K562 (cell line): ENCODE results near the gene SCFD2. TPM values are rescaled to one million over a fixed set of nuclear protein-coding genes. Genes with fewer than 3 reads are reported as not detected.

Experiments used
- ATAC-seq: fragments of 200-7000 bp; cut with Tn5 transposase; 3 replicates; pipeline ENCODE4 v1.9.1; 2020; ENCODE audit warnings: moderate library complexity
- BruUV-seq: library from RNA; stranded (reverse); fragments of 400-500 nt; replicated peaks from 2 replicates; lab custom pipeline; 2021; lab: Mats Ljungman, UMichigan
- CTCF ChIA-PET: fragments of 300-600 bp; formaldehyde crosslinking; extraction: SDS; loops from one replicate; lab custom pipeline; 2021; ENCODE audit warnings: low intra/inter-chr PET ratio; lab: Yijun Ruan, JAX
- POLR2A ChIA-PET: fragments of 300-600, 350-650 bp; sonication (Branson Sonifier 250); formaldehyde crosslinking; extraction: SDS; loops from one replicate; lab custom pipeline; 2021; ENCODE audit warnings: antibody characterized with exemption, inconsistent platforms; lab: Yijun Ruan, JAX
- DNase-seq, 4 experiments: peaks; one replicate each; pipeline versions ENCODE4 v3.0.0 to v3.0.0-alpha.2; 2011 to 2018; ENCODE audit warnings: low spot score in 3 of 4, mixed read lengths in 3 of 4; ENCODE audit errors: extremely low read depth in 1 of 4
- FAIRE-seq: peaks from 2 replicates; lab custom pipeline; 2011; peaks lifted over from hg19 to GRCh38; lab: Jason Lieb, UNC
- H2AFZ ChIP-seq: 2 replicates; pipeline ENCODE4 v1.6.0; 2011; ENCODE audit warnings: low read depth, low read length, control low read depth, inconsistent platforms
- H3K27ac ChIP-seq: fragments of 200-600 bp; 3 replicates; pipeline ENCODE4 v1.8.0; 2011; ENCODE audit warnings: low read depth, mild to moderate bottlenecking, control low read depth, inconsistent platforms, low read length, moderate library complexity, mixed read lengths; ENCODE audit errors: extremely low read depth
- H3K27me3 ChIP-seq, 2 experiments: fragments of 300-600 bp in 1 of 2; 2 replicates in 1 of 2; 3 replicates in 1 of 2; pipeline versions ENCODE4 v1.6.0 to v1.8.0; 2011; ENCODE audit warnings: inconsistent platforms in 2 of 2, low read length in 2 of 2, mild to moderate bottlenecking in 1 of 2, mixed read lengths in 1 of 2, moderate library complexity in 1 of 2; ENCODE audit not compliant: control insufficient read depth in 2 of 2, insufficient read depth in 2 of 2
- H3K36me3 ChIP-seq: fragments of 300-600 bp; 3 replicates; pipeline ENCODE4 v1.8.0; 2011; ENCODE audit warnings: mild to moderate bottlenecking, low read length, inconsistent platforms; ENCODE audit not compliant: control insufficient read depth, insufficient read depth
- H3K4me1 ChIP-seq, 2 experiments: fragments of 200-600 bp in 1 of 2; replicated peaks in 1 of 2; 2 replicates in 1 of 2; 3 replicates in 1 of 2; pipeline versions ENCODE4 v1.5.1 to v1.8.0; 2011; ENCODE audit warnings: inconsistent platforms in 2 of 2, low read length in 2 of 2, mild to moderate bottlenecking in 1 of 2, mixed read lengths in 1 of 2, moderate library complexity in 1 of 2; ENCODE audit not compliant: control insufficient read depth in 2 of 2, insufficient read depth in 2 of 2
- H3K4me2 ChIP-seq: 2 replicates; pipeline ENCODE4 v1.6.1; 2011; ENCODE audit warnings: low read length, control low read depth, inconsistent platforms, mixed read lengths; ENCODE audit not compliant: insufficient read depth
- H3K4me3 ChIP-seq: fragments of 200-600 bp; sonication (generic), shearing (Covaris generic); 2 replicates; pipeline ENCODE4 v1.5.1; 2016; ENCODE audit warnings: control low read depth, inconsistent platforms
- H3K79me2 ChIP-seq: fragments of 200-600 bp; 3 replicates; pipeline ENCODE4 v1.8.0; 2011; ENCODE audit warnings: low read length, inconsistent platforms; ENCODE audit not compliant: control insufficient read depth, insufficient read depth
- H3K9ac ChIP-seq, 2 experiments: 2 replicates each; pipeline versions ENCODE4 v1.6.0 to v1.6.1; 2011; ENCODE audit warnings: low read depth in 2 of 2, low read length in 2 of 2, control low read depth in 1 of 2, inconsistent platforms in 1 of 2, mild to moderate bottlenecking in 1 of 2, mixed read lengths in 1 of 2; ENCODE audit not compliant: insufficient read depth in 1 of 2
- H3K9me1 ChIP-seq: one replicate; pipeline ENCODE4 v1.6.0; 2011; ENCODE audit warnings: inconsistent platforms, mild to moderate bottlenecking, low read length, moderate library complexity; ENCODE audit not compliant: control insufficient read depth, insufficient read depth
- H3K9me3 ChIP-seq: replicated peaks from 2 replicates; pipeline ENCODE4 v1.5.1; 2011; ENCODE audit warnings: low read depth, low read length, inconsistent platforms; ENCODE audit not compliant: control insufficient read depth, insufficient read depth
- H4K20me1 ChIP-seq: replicated peaks from 2 replicates; pipeline ENCODE4 v1.6.1; 2011; ENCODE audit warnings: low read length, inconsistent platforms, mixed read lengths; ENCODE audit not compliant: control insufficient read depth, insufficient read depth
- BRD4 ChIP-seq: fragments of 200-600 bp; sonication (generic); IDR thresholded peaks from 2 replicates; pipeline ENCODE4 v1.6.1; 2017; ENCODE audit warnings: inconsistent platforms
- CCAR2 ChIP-seq: fragments of 200-400 bp; formaldehyde crosslinking; IDR thresholded peaks from 2 replicates; pipeline ENCODE4 v1.6.1; 2017; ENCODE audit warnings: mild to moderate bottlenecking, low read depth, low read length
- HDAC8 ChIP-seq: fragments of 450-650 bp; IDR thresholded peaks from 2 replicates; pipeline ENCODE4 v1.6.1; 2016; ENCODE audit warnings: mild to moderate bottlenecking, missing genetic modification characterization, moderate library complexity, missing compliant biosample characterization
- JUND ChIP-seq, 2 experiments: IDR thresholded peaks; 2 replicates in 1 of 2; 3 replicates in 1 of 2; pipeline ENCODE4 v1.6.1; 2011; ENCODE audit warnings: borderline replicate concordance in 2 of 2, low read depth in 2 of 2, low read length in 2 of 2, improper control_type of control experiment in 1 of 2, missing biosample characterization in 1 of 2, missing genetic modification characterization in 1 of 2, missing genetic modification reagents in 1 of 2
- POLR2B ChIP-seq: fragments of 450-650 bp; IDR thresholded peaks from 2 replicates; pipeline ENCODE4 v1.6.1; 2018; ENCODE audit warnings: low read depth; ENCODE audit not compliant: partially characterized antibody
- RBM14 ChIP-seq: fragments of 200-400 bp; formaldehyde crosslinking; IDR thresholded peaks from 2 replicates; pipeline ENCODE4 v1.6.1; 2018; ENCODE audit warnings: low read depth, mild to moderate bottlenecking, low read length, moderate library complexity, borderline replicate concordance; ENCODE audit not compliant: insufficient read depth
- RCOR1 ChIP-seq, 2 experiments: IDR thresholded peaks; 2 replicates each; pipeline ENCODE4 v1.6.1; 2012; ENCODE audit warnings: low read depth in 2 of 2, low read length in 2 of 2, borderline replicate concordance in 1 of 2, improper control_type of control experiment in 1 of 2
- WGBS: fragments of 100-300 bp; shearing (Covaris generic); methylation state at CpG from one replicate; pipeline ENCODE4 v1.1.6; 2016; ENCODE audit warnings: low coverage, mixed read lengths; ENCODE audit not compliant: insufficient coverage; ENCODE audit errors: missing lambda C conversion rate; 5-methylcytosine and 5-hydroxymethylcytosine counted together
- in situ Hi-C: fragments of 300-500 bp; cut with MboI; formaldehyde crosslinking; loops from 4 replicates; pipeline ENCODE4 v1.15.0; 2018; ENCODE audit warnings: inconsistent platforms, mixed read lengths
- intact Hi-C: fragments of 100-400 bp; cut with micrococcal nuclease; formaldehyde crosslinking; loops from 2 replicates; pipeline ENCODE4 v1.14.2; 2022
- polyA plus RNA-seq, 8 experiments: library from polyadenylated mRNA; depleted of rRNA in 4 of 8; stranded (reverse) in 5 of 8; unstranded in 3 of 8; fragments of >200 nt; fragmentation: Nextera tagmentation in 2 of 8; fragmentation: Illumina TruSeq in 1 of 8; extraction: Ambion mirVana in 2 of 8; extraction: Trizol in 1 of 8; gene quantifications; 2 replicates each; pipeline versions ENCODE4 v1.2.1 to v1.2.3, GENCODE V29; 2011 to 2014; ENCODE audit warnings: inconsistent platforms in 1 of 8, missing spikeins in 1 of 8
- total RNA-seq, 7 experiments: library from RNA; depleted of rRNA in 6 of 7; stranded (reverse); fragments of >200 nt in 6 of 7; fragmentation: Illumina TruSeq in 2 of 7; extraction: Trizol in 2 of 7; gene quantifications; 2 replicates each; pipeline versions ENCODE4 v1.2.1 to v1.2.3, GENCODE V29; 2011 to 2021; ENCODE audit warnings: low replicate concordance in 1 of 7

SCFD2 gene
- total and polyA plus RNA-seq, 9 of the 15 experiments (the other 6 are each of a cell fraction or from before 2014, with no cell fraction given): 5.7 to 30.3 (median 22.8) TPM

GRCh38 chr4:52836678-52837077 lies 529.2 kb downstream of the SCFD2 start:
- no peaks in the 10 kb centered on the region for H3K4me1 ChIP-seq
- 33% methylated on average over 7 of the region's 7 CpGs for WGBS
- H2AFZ ChIP-seq: no peak overlapping the region
- FAIRE-seq: no peak
- H3K4me3 ChIP-seq: no peak overlapping the region
- H4K20me1 ChIP-seq: no peaks in the 10 kb centered on the region
- intact Hi-C loops (no loop called here), in situ Hi-C loops (no loop called here)
- H3K27ac ChIP-seq: no peak overlapping the region
- POLR2A ChIA-PET: interaction anchor here (0.6 kb wide), 1 partner anchor 26 kb away, joined by 4 read pairs; no protein-coding TSS in a partner anchor
- no peaks in the 10 kb centered on the region for H3K9me3 ChIP-seq
- H3K79me2 ChIP-seq: no peaks in the 10 kb centered on the region
- BruUV-seq: no TSS peak
- H3K27me3 ChIP-seq: peaks cover 13 to 27% of the 10 kb centered on the region in 2 experiments; a peak in 4 of 5 replicates
- no peak for ATAC-seq
- no peak overlapping the region for H3K9ac ChIP-seq
- H3K9me1 ChIP-seq: no peaks in the 10 kb centered on the region
- no peak for DNase-seq
- TF ChIP-seq BRD4: no peak
- no peak for TF ChIP-seq CCAR2
- no peak for TF ChIP-seq RCOR1 (IDR thresholded peaks at IDR 0.05; ENCODE audit: borderline replicate concordance in 1 of 2, low read depth in 2 of 2, low read length in 2 of 2)
- TF ChIP-seq JUND (IDR thresholded peaks at IDR 0.05; ENCODE audit: borderline replicate concordance, low read depth, low read length): no peak
- TF ChIP-seq JUND (tag; IDR thresholded peaks at IDR 0.05; ENCODE audit: borderline replicate concordance, low read depth, low read length): no peak
- TF ChIP-seq POLR2B: no peak
- TF ChIP-seq RBM14: no peak
- TF ChIP-seq HDAC8 (tag): no peak
- H3K4me2 ChIP-seq: no peak overlapping the region
- no peaks in the 10 kb centered on the region for H3K36me3 ChIP-seq
- CTCF ChIA-PET: interaction anchor here (0.6 kb wide), 1 partner anchor 323 kb away, joined by 4 read pairs; no protein-coding TSS in a partner anchor
